A549 treated with Mapracorat at 1 μM for 4 hours (cell line): Measurements from ENCODE around the gene USP43. TPM values are rescaled to one million over a fixed set of nuclear protein-coding genes. Genes with fewer than 3 reads are reported as not detected.

ENCODE experiments used
- total RNA-seq: library from RNA; stranded (reverse); fragments of 200-300 nt; extraction: Qiagen RNA extraction; gene quantifications from 5 replicates; pipeline ENCODE4 v1.2.3, GENCODE V29; 2022

Gene USP43, protein sequence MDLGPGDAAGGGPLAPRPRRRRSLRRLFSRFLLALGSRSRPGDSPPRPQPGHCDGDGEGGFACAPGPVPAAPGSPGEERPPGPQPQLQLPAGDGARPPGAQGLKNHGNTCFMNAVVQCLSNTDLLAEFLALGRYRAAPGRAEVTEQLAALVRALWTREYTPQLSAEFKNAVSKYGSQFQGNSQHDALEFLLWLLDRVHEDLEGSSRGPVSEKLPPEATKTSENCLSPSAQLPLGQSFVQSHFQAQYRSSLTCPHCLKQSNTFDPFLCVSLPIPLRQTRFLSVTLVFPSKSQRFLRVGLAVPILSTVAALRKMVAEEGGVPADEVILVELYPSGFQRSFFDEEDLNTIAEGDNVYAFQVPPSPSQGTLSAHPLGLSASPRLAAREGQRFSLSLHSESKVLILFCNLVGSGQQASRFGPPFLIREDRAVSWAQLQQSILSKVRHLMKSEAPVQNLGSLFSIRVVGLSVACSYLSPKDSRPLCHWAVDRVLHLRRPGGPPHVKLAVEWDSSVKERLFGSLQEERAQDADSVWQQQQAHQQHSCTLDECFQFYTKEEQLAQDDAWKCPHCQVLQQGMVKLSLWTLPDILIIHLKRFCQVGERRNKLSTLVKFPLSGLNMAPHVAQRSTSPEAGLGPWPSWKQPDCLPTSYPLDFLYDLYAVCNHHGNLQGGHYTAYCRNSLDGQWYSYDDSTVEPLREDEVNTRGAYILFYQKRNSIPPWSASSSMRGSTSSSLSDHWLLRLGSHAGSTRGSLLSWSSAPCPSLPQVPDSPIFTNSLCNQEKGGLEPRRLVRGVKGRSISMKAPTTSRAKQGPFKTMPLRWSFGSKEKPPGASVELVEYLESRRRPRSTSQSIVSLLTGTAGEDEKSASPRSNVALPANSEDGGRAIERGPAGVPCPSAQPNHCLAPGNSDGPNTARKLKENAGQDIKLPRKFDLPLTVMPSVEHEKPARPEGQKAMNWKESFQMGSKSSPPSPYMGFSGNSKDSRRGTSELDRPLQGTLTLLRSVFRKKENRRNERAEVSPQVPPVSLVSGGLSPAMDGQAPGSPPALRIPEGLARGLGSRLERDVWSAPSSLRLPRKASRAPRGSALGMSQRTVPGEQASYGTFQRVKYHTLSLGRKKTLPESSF
- total RNA-seq, result 3.7 to 5.1 TPM (median 4.0 TPM) in 5 replicates

GRCh38 chr17:9644910-9645751 lies at the start of gene USP43:
Gene USP43 (plus strand): TSS chr17:9645517. CDS start chr17:9645633, 116 bp downstream.

Other genes starting within 250 kb of the USP43 start
- gene STX8, start 69.7 kb upstream of the USP43 start, total RNA-seq, result 56.4 to 80.8 TPM (median 62.8 TPM) in 5 replicates
- gene CFAP52, start 68.9 kb upstream of the USP43 start, total RNA-seq, result 0.28 TPM in 1 of 5 replicates, not detected in the others
- not detected in 5 replicates for gene DHRS7C, start 146.1 kb downstream of the USP43 start, total RNA-seq
- not detected in 5 replicates for gene GSG1L2, start 176.6 kb downstream of the USP43 start, total RNA-seq
- gene GLP2R, start 180.4 kb downstream of the USP43 start, total RNA-seq, result 7.5 to 14.9 TPM (median 9.2 TPM) in 5 replicates